ENCODE data around the gene HDAC9. TPM values are rescaled to one million over a fixed set of nuclear protein-coding genes. Genes with fewer than 3 reads are reported as not detected.

The HDAC9 gene
- total and polyA plus RNA-seq, 2 experiments from 2014 or later = 32.7 to 101 TPM

DNA sequence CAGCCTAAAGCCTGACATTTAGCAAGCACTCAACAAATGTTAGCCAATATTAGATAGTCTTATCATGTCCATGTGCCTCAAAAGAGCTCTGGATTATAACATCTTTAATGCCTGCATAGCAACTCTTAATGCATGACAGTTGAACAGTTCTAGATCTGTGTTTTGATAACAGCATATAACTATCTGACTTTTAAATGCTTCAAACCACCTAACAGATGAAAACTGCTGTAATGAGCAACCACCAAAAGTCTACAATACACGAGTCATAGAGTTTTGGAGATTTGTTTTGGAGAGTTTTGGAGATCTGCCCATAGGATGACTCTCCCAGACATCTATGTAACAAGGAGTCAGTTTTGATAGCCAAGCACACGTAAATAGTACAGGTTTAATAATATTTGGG lies 394.6 kb downstream of the HDAC9 start:
- Histone ChIP-seq H3K27ac (no peak overlapping the region), H3K4me1 (ENCODE audit: low read depth) (peaks cover 10% of the 10 kb centered on the region), H3K27me3 (no peaks in the 10 kb centered on the region), H3K36me3 (no peaks in the 10 kb centered on the region), H3K9me3 (ENCODE audit: low read depth) (no peaks in the 10 kb centered on the region), H3K4me3 (no peak overlapping the region)
- DNase-seq (ENCODE audit: low read depth in 1 of 2, low spot score in 1 of 2) = peak in 1 of 2 donors; percentile 74
- TF ChIP-seq, protein P1, sequence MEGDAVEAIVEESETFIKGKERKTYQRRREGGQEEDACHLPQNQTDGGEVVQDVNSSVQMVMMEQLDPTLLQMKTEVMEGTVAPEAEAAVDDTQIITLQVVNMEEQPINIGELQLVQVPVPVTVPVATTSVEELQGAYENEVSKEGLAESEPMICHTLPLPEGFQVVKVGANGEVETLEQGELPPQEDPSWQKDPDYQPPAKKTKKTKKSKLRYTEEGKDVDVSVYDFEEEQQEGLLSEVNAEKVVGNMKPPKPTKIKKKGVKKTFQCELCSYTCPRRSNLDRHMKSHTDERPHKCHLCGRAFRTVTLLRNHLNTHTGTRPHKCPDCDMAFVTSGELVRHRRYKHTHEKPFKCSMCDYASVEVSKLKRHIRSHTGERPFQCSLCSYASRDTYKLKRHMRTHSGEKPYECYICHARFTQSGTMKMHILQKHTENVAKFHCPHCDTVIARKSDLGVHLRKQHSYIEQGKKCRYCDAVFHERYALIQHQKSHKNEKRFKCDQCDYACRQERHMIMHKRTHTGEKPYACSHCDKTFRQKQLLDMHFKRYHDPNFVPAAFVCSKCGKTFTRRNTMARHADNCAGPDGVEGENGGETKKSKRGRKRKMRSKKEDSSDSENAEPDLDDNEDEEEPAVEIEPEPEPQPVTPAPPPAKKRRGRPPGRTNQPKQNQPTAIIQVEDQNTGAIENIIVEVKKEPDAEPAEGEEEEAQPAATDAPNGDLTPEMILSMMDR (IDR thresholded peaks at IDR 0.05; ENCODE audit: low read depth, low read length) = no peak

DNA sequence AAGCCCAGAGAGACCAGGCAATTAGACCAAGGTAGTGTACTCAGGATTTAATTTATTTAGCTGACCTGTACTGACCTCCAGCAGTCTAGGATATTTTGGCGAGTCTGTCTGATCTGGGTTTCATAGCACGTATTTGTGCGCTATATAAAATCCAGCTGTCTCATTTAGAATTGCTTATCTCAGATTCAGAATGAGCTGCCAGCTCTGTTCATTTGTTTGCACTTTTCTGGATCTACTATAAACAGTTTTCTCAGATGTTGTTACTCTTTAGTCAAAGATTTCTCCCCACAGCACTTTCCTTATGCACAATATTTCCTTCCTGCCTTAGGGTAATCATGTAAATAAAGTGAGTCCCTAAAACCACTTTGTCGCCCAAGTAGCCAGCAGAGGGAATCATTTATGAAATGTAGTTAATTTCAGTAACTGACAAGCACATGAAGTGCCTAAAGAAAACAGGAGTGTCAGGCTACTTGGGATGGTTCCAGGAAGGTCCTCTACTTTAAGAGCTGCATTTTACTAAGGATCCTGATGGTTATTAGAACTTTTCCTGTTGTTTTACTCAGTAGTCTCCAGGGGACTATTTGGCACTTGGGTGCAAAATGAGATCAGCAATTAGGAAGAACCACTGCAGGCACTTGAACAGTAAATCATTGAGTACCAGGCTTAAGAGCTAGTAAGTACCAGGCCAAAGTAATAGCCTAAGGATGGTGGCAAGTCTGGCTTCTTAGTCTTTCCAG lies 395.5 kb downstream of the HDAC9 start:
- TF ChIP-seq, protein P1 (IDR thresholded peaks at IDR 0.05; ENCODE audit: low read depth, low read length) = no peak
- H3K36me3 ChIP-seq = no peaks in the 10 kb centered on the region
- H3K27ac ChIP-seq = no peak overlapping the region
- no peaks in the 10 kb centered on the region for H3K9me3 ChIP-seq (ENCODE audit: low read depth)
- no peaks in the 10 kb centered on the region for H3K27me3 ChIP-seq
- DNase-seq (ENCODE audit: low read depth in 1 of 2, low spot score in 1 of 2) = peak in 1 of 2 donors; percentile 44
- H3K4me3 ChIP-seq = no peak overlapping the region
- H3K4me1 ChIP-seq (ENCODE audit: low read depth) = peaks cover 11% of the 10 kb centered on the region

GRCh38 chr7:18893156-18893555 lies 397.6 kb downstream of the HDAC9 start:
- Histone ChIP-seq H3K27me3 (no peaks in the 10 kb centered on the region), H3K9me3 (ENCODE audit: low read depth) (no peaks in the 10 kb centered on the region), H3K27ac (no peak overlapping the region), H3K36me3 (no peaks in the 10 kb centered on the region), H3K4me3 (no peak overlapping the region), H3K4me1 (ENCODE audit: low read depth) (peaks cover 18% of the 10 kb centered on the region)
- no peak for DNase-seq (ENCODE audit: low read depth in 1 of 2, low spot score in 1 of 2)
- TF ChIP-seq, protein P1 (IDR thresholded peaks at IDR 0.05; ENCODE audit: low read depth, low read length) = no peak

GRCh38 chr7:18894155-18894554 lies 398.6 kb downstream of the HDAC9 start:
- DNase-seq (ENCODE audit: low read depth in 1 of 2, low spot score in 1 of 2) = peak in 1 of 2 donors; percentile 7
- no peak overlapping the region for H3K27ac ChIP-seq
- no peak overlapping the region for H3K4me3 ChIP-seq
- H3K36me3 ChIP-seq = no peaks in the 10 kb centered on the region
- no peaks in the 10 kb centered on the region for H3K9me3 ChIP-seq (ENCODE audit: low read depth)
- no peaks in the 10 kb centered on the region for H3K27me3 ChIP-seq
- peaks cover 18% of the 10 kb centered on the region for H3K4me1 ChIP-seq (ENCODE audit: low read depth)
- TF ChIP-seq, protein P1 (IDR thresholded peaks at IDR 0.05; ENCODE audit: low read depth, low read length) = no peak

- H3K27me3 ChIP-seq = no peaks in the 10 kb centered on the region
- H3K4me1 ChIP-seq (ENCODE audit: low read depth) = peaks cover 18% of the 10 kb centered on the region
- TF ChIP-seq, protein P1 (IDR thresholded peaks at IDR 0.05; ENCODE audit: low read depth, low read length) = no peak
- DNase-seq (ENCODE audit: low read depth in 1 of 2, low spot score in 1 of 2) = peak in 1 of 2 donors; percentile 48
- H3K36me3 ChIP-seq = no peaks in the 10 kb centered on the region
- no peaks in the 10 kb centered on the region for H3K9me3 ChIP-seq (ENCODE audit: low read depth)
- no peak overlapping the region for H3K4me3 ChIP-seq
- H3K27ac ChIP-seq = no peak overlapping the region
Observed at GRCh38 chr7:18895456-18895855, 399.9 kb downstream of the HDAC9 start.
